Left lung (tissue), 10 donors: ENCODE results near the gene DYNLT2B. TPM values are rescaled to one million over a fixed set of nuclear protein-coding genes. Genes with fewer than 3 reads are reported as not detected.

ENCODE experiments used
- ATAC-seq: fragments of 200-7000 bp; cut with Tn5 transposase; one replicate; pipeline ENCODE4 v1.9.1; 2020; ENCODE audit warnings: moderate library complexity
- DNase-seq, 4 donors: peaks; one replicate each; pipeline ENCODE4 v3.0.0-alpha.2; 2013 to 2020
- H3K27ac ChIP-seq, 2 donors: fragments of 200-600 bp; sonication (generic) in 1 of 2; one replicate each; pipeline versions ENCODE4 v1.5.0 to v1.8.0; 2020 to 2021
- H3K27me3 ChIP-seq, 2 donors: fragments of 200-600 bp; sonication (generic) in 1 of 2; one replicate each; pipeline versions ENCODE4 v1.5.0 to v1.8.0; 2020 to 2021
- H3K36me3 ChIP-seq, 2 donors: fragments of 200-600 bp; sonication (generic) in 1 of 2; one replicate each; pipeline versions ENCODE4 v1.5.0 to v1.8.0; 2020 to 2021
- H3K4me1 ChIP-seq, 2 donors: fragments of 200-600 bp; one replicate each; pipeline ENCODE4 v1.8.0; 2021
- H3K4me3 ChIP-seq, 2 donors: fragments of 200-600 bp; sonication (generic) in 1 of 2; one replicate each; pipeline versions ENCODE4 v1.5.0 to v1.8.0; 2020 to 2021; ENCODE audit warnings: mild to moderate bottlenecking in 1 of 2
- H3K9me3 ChIP-seq, 2 donors: fragments of 200-600 bp; sonication (generic) in 1 of 2; one replicate each; pipeline versions ENCODE4 v1.5.0 to v1.8.0; 2020 to 2021
- intact Hi-C, 2 donors: fragments of 100-400 bp; cut with DNase I; formaldehyde crosslinking; loops; one replicate each; pipeline versions ENCODE4 v1.11.2 to v1.14.2; 2022
- polyA plus RNA-seq, 6 donors: library from polyadenylated mRNA; unstranded; fragments of 120-200 nt; gene quantifications; one replicate each; pipeline ENCODE4 v1.2.1, GENCODE V29; 2013; ENCODE audit not compliant: insufficient read length in 6 of 6
- total RNA-seq, 2 donors: library from RNA; stranded (reverse); fragmentation: NEBNext Ultra II Directional; extraction: Animal tissue kit (Norgen Biotek cat#: 25700); gene quantifications; one replicate each; pipeline ENCODE4 v1.2.1, GENCODE V29; 2021
- TF ChIP-seq, protein P1 (sequence below), 2 donors: fragments of 200-600 bp; sonication (generic) in 1 of 2; IDR thresholded peaks; one replicate each; pipeline versions ENCODE4 v1.5.0 to v1.8.0; 2021; ENCODE audit warnings: antibody characterized with exemption in 2 of 2
- donor health status: DM: no; HTN: yes; CAD: no.
- donor health status: DM: no; HTN: no; CAD: no.

Gene DYNLT2B
- total and polyA plus RNA-seq, 8 donors, result 6.0 to 26.9 (median 25.7) TPM

DNA sequence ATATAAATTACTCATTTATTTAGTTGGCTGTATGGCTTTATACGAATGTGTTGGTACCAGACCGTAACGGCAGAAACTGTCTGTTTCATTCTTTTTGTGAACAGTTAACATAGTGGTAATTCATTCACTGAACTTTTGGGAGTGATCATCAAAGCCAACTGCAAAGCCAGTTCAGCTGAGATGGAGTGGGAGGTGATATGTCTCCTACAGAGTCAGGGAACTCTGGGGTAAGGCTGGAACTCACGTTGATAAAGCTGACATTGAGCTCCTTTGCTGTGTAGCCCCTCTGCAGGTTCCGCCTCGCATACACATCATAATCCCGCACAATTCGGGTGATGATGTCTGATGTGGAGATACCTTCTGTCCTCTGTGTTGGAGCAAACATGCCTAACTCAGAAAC, 76.3 kb downstream of the DYNLT2B start:
- Histone ChIP-seq H3K4me3 (no peak overlapping the region), H3K4me1 (no peaks in the 10 kb centered on the region), H3K9me3 (no peaks in the 10 kb centered on the region), H3K27me3 (no peaks in the 10 kb centered on the region), H3K36me3 (peaks cover 0 to 85% of the 10 kb centered on the region in 2 donors), H3K27ac (no peak overlapping the region)
- intact Hi-C loops, result no loop called here
- DNase-seq (no peak), ATAC-seq (no peak)
- TF ChIP-seq, protein P1, sequence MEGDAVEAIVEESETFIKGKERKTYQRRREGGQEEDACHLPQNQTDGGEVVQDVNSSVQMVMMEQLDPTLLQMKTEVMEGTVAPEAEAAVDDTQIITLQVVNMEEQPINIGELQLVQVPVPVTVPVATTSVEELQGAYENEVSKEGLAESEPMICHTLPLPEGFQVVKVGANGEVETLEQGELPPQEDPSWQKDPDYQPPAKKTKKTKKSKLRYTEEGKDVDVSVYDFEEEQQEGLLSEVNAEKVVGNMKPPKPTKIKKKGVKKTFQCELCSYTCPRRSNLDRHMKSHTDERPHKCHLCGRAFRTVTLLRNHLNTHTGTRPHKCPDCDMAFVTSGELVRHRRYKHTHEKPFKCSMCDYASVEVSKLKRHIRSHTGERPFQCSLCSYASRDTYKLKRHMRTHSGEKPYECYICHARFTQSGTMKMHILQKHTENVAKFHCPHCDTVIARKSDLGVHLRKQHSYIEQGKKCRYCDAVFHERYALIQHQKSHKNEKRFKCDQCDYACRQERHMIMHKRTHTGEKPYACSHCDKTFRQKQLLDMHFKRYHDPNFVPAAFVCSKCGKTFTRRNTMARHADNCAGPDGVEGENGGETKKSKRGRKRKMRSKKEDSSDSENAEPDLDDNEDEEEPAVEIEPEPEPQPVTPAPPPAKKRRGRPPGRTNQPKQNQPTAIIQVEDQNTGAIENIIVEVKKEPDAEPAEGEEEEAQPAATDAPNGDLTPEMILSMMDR (IDR thresholded peaks at IDR 0.05), result no peak

Other genes starting within 250 kb of the DYNLT2B start
- gene TFRC, start 236.2 kb downstream of the DYNLT2B start, total RNA-seq, result 100 to 1,000 TPM; 190 to 327 TPM
- gene TFRC, start 236.2 kb downstream of the DYNLT2B start, polyA plus RNA-seq, result 10 to 100 TPM; 41.4 to 50.8 (median 46.7) TPM
- gene ZDHHC19, start 106.8 kb downstream of the DYNLT2B start, total RNA-seq, result 1 to 10 TPM; 1.2 to 8.8 TPM
- under 1 TPM in 3 of 6 donors, not detected in 3; 0.20 to 0.48 (median 0.25) TPM for gene ZDHHC19, start 106.8 kb downstream of the DYNLT2B start, polyA plus RNA-seq
- gene SLC51A, start 101.7 kb downstream of the DYNLT2B start, total RNA-seq, result 1 to 10 TPM in 1 of 2 donors, not detected in 1; 1.2 TPM
- 10 to 100 TPM in 1 of 6 donors, 1 to 10 TPM in 5; 7.3 to 10.4 (median 8.2) TPM for gene SLC51A, start 101.7 kb downstream of the DYNLT2B start, polyA plus RNA-seq
- gene PCYT1A, start 30.5 kb downstream of the DYNLT2B start, total RNA-seq, result 10 to 100 TPM; 46.6 to 71.0 TPM
- gene PCYT1A, start 30.5 kb downstream of the DYNLT2B start, polyA plus RNA-seq, result 10 to 100 TPM; 36.2 to 44.6 (median 39.8) TPM
- gene TM4SF19, start 20.1 kb upstream of the DYNLT2B start, total RNA-seq, result 10 to 100 TPM in 1 of 2 donors, 1 to 10 TPM in 1; 6.7 to 15.2 TPM
- under 1 TPM; 0.26 to 0.63 (median 0.34) TPM for gene TM4SF19, start 20.1 kb upstream of the DYNLT2B start, polyA plus RNA-seq
- 10 to 100 TPM; 42.5 to 56.3 TPM for gene UBXN7, start 114.2 kb upstream of the DYNLT2B start, total RNA-seq
- gene UBXN7, start 114.2 kb upstream of the DYNLT2B start, polyA plus RNA-seq, result 10 to 100 TPM; 35.2 to 43.4 (median 37.5) TPM
- gene RNF168, start 185.5 kb upstream of the DYNLT2B start, total RNA-seq, result 10 to 100 TPM; 22.8 to 30.0 TPM
- gene RNF168, start 185.5 kb upstream of the DYNLT2B start, polyA plus RNA-seq, result 10 to 100 TPM; 18.1 to 19.6 (median 18.6) TPM
- not detected for gene SMCO1, start 197.1 kb upstream of the DYNLT2B start, total RNA-seq
- gene SMCO1, start 197.1 kb upstream of the DYNLT2B start, polyA plus RNA-seq, result under 1 TPM in 1 of 6 donors, not detected in 5; 0.07 TPM